Keratinocyte (primary cell): Measurements from ENCODE around the gene CFH. TPM values are rescaled to one million over a fixed set of nuclear protein-coding genes. Genes with fewer than 3 reads are reported as not detected.
"Not testable (repeated sequence)": the region's sequence is repeated elsewhere in the genome, so short reads cannot be mapped to it uniquely, and the experiment has no call there.

Experiments used
- DNase-seq: peaks from one replicate; pipeline ENCODE4 v3.0.0-alpha.2; 2011; ENCODE audit warnings: low read depth, missing footprints, low spot score
- FAIRE-seq: peaks from 2 replicates; lab custom pipeline; 2011; peaks lifted over from hg19 to GRCh38; lab: Jason Lieb, UNC
- H2AFZ ChIP-seq: 2 replicates; pipeline ENCODE4 v1.6.0; 2012; ENCODE audit warnings: low read length, control low read depth, inconsistent platforms; ENCODE audit not compliant: control insufficient read depth
- H3K27ac ChIP-seq: 2 replicates; pipeline ENCODE4 v1.5.1; 2011; ENCODE audit warnings: low read length; ENCODE audit not compliant: control insufficient read depth, insufficient read depth
- H3K27me3 ChIP-seq: 3 replicates; pipeline ENCODE4 v1.6.0; 2011; ENCODE audit warnings: low read length; ENCODE audit not compliant: control insufficient read depth, insufficient read depth; ENCODE audit errors: extremely low read depth
- H3K36me3 ChIP-seq, 2 experiments: 2 replicates in 1 of 2; 3 replicates in 1 of 2; pipeline ENCODE4 v1.5.1; 2011; ENCODE audit warnings: low read length in 2 of 2, mild to moderate bottlenecking in 1 of 2; ENCODE audit not compliant: control insufficient read depth in 2 of 2, insufficient read depth in 2 of 2; ENCODE audit errors: extremely low read depth in 1 of 2
- H3K4me1 ChIP-seq: 3 replicates; pipeline ENCODE4 v1.5.1; 2011; ENCODE audit warnings: low read length; ENCODE audit not compliant: control insufficient read depth, insufficient read depth; ENCODE audit errors: extremely low read depth
- H3K4me2 ChIP-seq: 3 replicates; pipeline ENCODE4 v1.6.0; 2011; ENCODE audit warnings: low read depth, low read length; ENCODE audit not compliant: control insufficient read depth, insufficient read depth; ENCODE audit errors: extremely low read depth
- H3K4me3 ChIP-seq, 3 experiments: fragments of 200-600 bp in 1 of 3; sonication (generic) in 1 of 3; 2 replicates in 2 of 3; 3 replicates in 1 of 3; pipeline ENCODE4 v1.5.1; 2011 to 2016; ENCODE audit warnings: low read length in 3 of 3, mild to moderate bottlenecking in 3 of 3, control low read depth in 2 of 3, inconsistent platforms in 1 of 3, low read depth in 1 of 3, mixed read lengths in 1 of 3, mixed run types in 1 of 3, moderate library complexity in 1 of 3; ENCODE audit not compliant: control insufficient read depth in 2 of 3, insufficient read depth in 2 of 3; ENCODE audit errors: extremely low read depth in 1 of 3
- H3K79me2 ChIP-seq: 2 replicates; pipeline ENCODE4 v1.6.0; 2012; ENCODE audit warnings: low read length; ENCODE audit not compliant: control insufficient read depth, insufficient read depth
- H3K9ac ChIP-seq: 3 replicates; pipeline ENCODE4 v1.6.0; 2011; ENCODE audit warnings: low read length; ENCODE audit not compliant: control insufficient read depth, insufficient read depth; ENCODE audit errors: extremely low read depth
- H3K9me1 ChIP-seq: 3 replicates; pipeline ENCODE4 v1.6.0; 2011; ENCODE audit warnings: low read length; ENCODE audit not compliant: control insufficient read depth, insufficient read depth; ENCODE audit errors: extremely low read depth
- H3K9me3 ChIP-seq: 2 replicates; pipeline ENCODE4 v1.5.1; 2012; ENCODE audit warnings: low read depth, low read length; ENCODE audit not compliant: control insufficient read depth
- H4K20me1 ChIP-seq: 3 replicates; pipeline ENCODE4 v1.6.0; 2011; ENCODE audit warnings: low read length; ENCODE audit not compliant: control insufficient read depth, insufficient read depth; ENCODE audit errors: extremely low read depth
- EZH2 ChIP-seq: IDR thresholded peaks from one replicate; pipeline ENCODE4 v1.6.1; 2012; ENCODE audit warnings: inconsistent platforms, mild to moderate bottlenecking, low read length, moderate library complexity
- dilution Hi-C: fragments of 300-500 bp; cut with MboI; formaldehyde crosslinking; loops from one replicate; pipeline ENCODE4 v1.7.0; 2020; ENCODE audit warnings: low sequenced_read_pairs; ENCODE audit not compliant: extremely low pct_ligation_motif_present
- polyA plus RNA-seq, 5 experiments: library from polyadenylated mRNA; depleted of rRNA in 3 of 5; stranded (reverse) in 3 of 5; stranded (forward) in 1 of 5; unstranded in 1 of 5; fragments of >200 nt; gene quantifications; 1 replicate in 1 of 5; 2 replicates in 3 of 5; 3 replicates in 1 of 5; pipeline versions ENCODE4 v1.2.1 to v1.2.3, GENCODE V29; 2011 to 2012; ENCODE audit warnings: missing spikeins in 2 of 5, low read depth in 1 of 5, low replicate concordance in 1 of 5
- TF ChIP-seq, protein P1 (sequence below), 3 experiments: IDR thresholded peaks in 1 of 3; conservative IDR thresholded peaks in 1 of 3; optimal IDR thresholded peaks in 1 of 3; 2 replicates in 2 of 3; 3 replicates in 1 of 3; pipeline versions ENCODE3 to v1.5.1; 2011; ENCODE audit warnings: low read length in 3 of 3, mild to moderate bottlenecking in 3 of 3, moderate library complexity in 2 of 3, control low read depth in 1 of 3, inconsistent platforms in 1 of 3; ENCODE audit not compliant: insufficient read depth in 2 of 3; ENCODE audit errors: extremely low read depth in 1 of 3

The CFH gene
- polyA plus RNA-seq, 1 donor (not counting 4 experiments of a cell fraction or from before 2014, with no cell fraction given): 3.7 TPM

DNA sequence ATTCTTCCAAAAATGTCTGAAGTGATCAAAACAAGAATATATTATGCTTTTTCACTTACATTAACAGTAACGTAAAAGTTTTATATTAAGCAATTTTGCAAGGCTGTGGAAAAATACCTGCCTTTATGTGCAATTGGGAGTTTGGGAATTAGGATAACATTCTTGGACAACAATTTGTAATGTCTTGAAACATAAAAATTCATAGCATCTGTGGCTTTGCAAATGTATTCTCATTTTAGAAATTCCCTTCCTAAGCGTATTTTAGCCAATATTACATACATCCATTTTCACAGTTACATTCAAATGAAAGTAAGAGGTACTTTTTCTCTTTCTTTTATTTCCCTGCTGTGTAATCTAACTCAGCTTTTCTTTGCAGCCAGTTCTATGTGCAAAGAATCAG lies 13.4 kb upstream of the CFH start:
- H3K79me2 ChIP-seq: no peaks in the 10 kb centered on the region
- TF ChIP-seq EZH2: no peak
- TF ChIP-seq, protein P1, sequence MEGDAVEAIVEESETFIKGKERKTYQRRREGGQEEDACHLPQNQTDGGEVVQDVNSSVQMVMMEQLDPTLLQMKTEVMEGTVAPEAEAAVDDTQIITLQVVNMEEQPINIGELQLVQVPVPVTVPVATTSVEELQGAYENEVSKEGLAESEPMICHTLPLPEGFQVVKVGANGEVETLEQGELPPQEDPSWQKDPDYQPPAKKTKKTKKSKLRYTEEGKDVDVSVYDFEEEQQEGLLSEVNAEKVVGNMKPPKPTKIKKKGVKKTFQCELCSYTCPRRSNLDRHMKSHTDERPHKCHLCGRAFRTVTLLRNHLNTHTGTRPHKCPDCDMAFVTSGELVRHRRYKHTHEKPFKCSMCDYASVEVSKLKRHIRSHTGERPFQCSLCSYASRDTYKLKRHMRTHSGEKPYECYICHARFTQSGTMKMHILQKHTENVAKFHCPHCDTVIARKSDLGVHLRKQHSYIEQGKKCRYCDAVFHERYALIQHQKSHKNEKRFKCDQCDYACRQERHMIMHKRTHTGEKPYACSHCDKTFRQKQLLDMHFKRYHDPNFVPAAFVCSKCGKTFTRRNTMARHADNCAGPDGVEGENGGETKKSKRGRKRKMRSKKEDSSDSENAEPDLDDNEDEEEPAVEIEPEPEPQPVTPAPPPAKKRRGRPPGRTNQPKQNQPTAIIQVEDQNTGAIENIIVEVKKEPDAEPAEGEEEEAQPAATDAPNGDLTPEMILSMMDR (optimal IDR thresholded peaks at IDR 0.05 in 1 of 3, IDR thresholded peaks at IDR 0.05 in 1 of 3, conservative IDR thresholded peaks at IDR 0.05 in 1 of 3; ENCODE audit: extremely low read depth in 1 of 3, insufficient read depth in 2 of 3, low read length in 3 of 3): no peak
- H2AFZ ChIP-seq: no peak overlapping the region
- dilution Hi-C loops: no loop called here
- no peaks in the 10 kb centered on the region for H3K27me3 ChIP-seq
- no peaks in the 10 kb centered on the region for H3K4me1 ChIP-seq
- no peaks in the 10 kb centered on the region for H3K9me3 ChIP-seq
- H3K4me3 ChIP-seq: no peak overlapping the region
- H3K27ac ChIP-seq: no peak overlapping the region
- DNase-seq (no peak), FAIRE-seq (no peak)
- H3K36me3 ChIP-seq: no peaks in the 10 kb centered on the region
- no peaks in the 10 kb centered on the region for H4K20me1 ChIP-seq
- no peak overlapping the region for H3K9ac ChIP-seq
- H3K9me1 ChIP-seq: no peaks in the 10 kb centered on the region
- H3K4me2 ChIP-seq: no peak overlapping the region

DNA sequence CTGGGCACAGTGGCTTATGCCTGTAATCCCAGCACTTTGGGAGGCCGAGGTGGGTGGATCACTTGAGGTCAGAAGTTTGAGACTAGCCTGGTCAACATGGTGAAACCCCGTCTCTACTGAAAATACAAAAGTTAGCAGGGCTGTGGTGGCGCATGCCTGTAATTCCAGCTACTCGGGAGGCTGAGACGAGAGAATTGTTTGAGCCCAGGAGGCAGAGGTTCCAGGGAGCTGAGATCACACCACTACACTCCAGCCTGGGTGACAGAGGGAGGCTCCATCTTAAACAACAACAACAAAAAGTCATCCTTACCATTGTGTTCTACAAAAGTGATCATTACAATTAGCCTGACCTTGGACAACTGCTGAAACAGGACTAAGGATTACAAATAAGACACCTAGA lies 12.6 kb upstream of the CFH start:
- DNase-seq, dilution Hi-C loops, FAIRE-seq: not testable (repeated sequence)

DNA sequence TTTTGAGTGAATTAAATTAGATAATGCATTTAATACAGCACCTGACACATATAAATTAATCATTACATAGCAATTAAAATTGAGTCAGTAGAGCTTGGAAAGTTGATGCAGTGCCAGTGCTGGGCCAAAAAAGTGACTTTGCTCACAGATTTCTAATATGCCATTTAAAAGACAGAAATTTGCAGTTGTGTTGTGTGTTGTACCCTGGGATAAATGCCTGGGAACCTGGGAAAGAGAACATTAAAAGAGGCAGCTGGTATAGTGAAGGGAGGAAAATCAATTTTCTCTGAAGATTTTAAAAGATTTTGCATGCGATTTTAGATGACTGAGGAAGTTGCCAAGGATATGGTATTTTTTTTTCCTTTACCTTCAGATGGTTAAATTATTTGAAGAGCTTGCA lies 10.9 kb upstream of the CFH start:
- no peak for DNase-seq
- dilution Hi-C loops: no loop called here

More for the DNA sequence above, 12.6 kb upstream of the CFH start:
- H3K4me1 ChIP-seq, H3K79me2 ChIP-seq, H3K36me3 ChIP-seq, H3K9me3 ChIP-seq, H3K9me1 ChIP-seq, H3K27me3 ChIP-seq, H3K9ac ChIP-seq, H3K4me2 ChIP-seq, H3K4me3 ChIP-seq, H2AFZ ChIP-seq, H3K27ac ChIP-seq, H4K20me1 ChIP-seq: not testable (repeated sequence)

More for the DNA sequence above, 10.9 kb upstream of the CFH start:
- H3K9me3 ChIP-seq: no peaks in the 10 kb centered on the region
- no peak overlapping the region for H3K4me2 ChIP-seq
- TF ChIP-seq, protein P1 (optimal IDR thresholded peaks at IDR 0.05 in 1 of 3, IDR thresholded peaks at IDR 0.05 in 1 of 3, conservative IDR thresholded peaks at IDR 0.05 in 1 of 3; ENCODE audit: extremely low read depth in 1 of 3, insufficient read depth in 2 of 3, low read length in 3 of 3): no peak
- TF ChIP-seq EZH2: no peak
- no peaks in the 10 kb centered on the region for H3K9me1 ChIP-seq
- no peak for FAIRE-seq
- no peak overlapping the region for H3K9ac ChIP-seq
- no peak overlapping the region for H2AFZ ChIP-seq
- H3K27me3 ChIP-seq: no peaks in the 10 kb centered on the region
- no peak overlapping the region for H3K27ac ChIP-seq
- no peak overlapping the region for H3K4me3 ChIP-seq
- H3K36me3 ChIP-seq: no peaks in the 10 kb centered on the region
- no peaks in the 10 kb centered on the region for H3K4me1 ChIP-seq
- no peaks in the 10 kb centered on the region for H3K79me2 ChIP-seq
- H4K20me1 ChIP-seq: no peaks in the 10 kb centered on the region
